GM18517 (cell line): Measurements from ENCODE around the gene SALL2.
A peak's percentile ranks its signal among the peaks of the same experiment; 100 is the strongest.

Source experiments
- ATAC-seq: cut with Tn5 transposase; IDR thresholded peaks from one replicate; pipeline ENCODE4 v1.9.1; 2021; ENCODE audit warnings: mild to moderate bottlenecking, moderate library complexity; ENCODE audit not compliant: unreplicated experiment

SALL2 gene

GRCh38 chr14:21494902-21495762, 31.0 kb downstream of the SALL2 start:
- ATAC-seq: no peak

- ATAC-seq: no peak
Measured at GRCh38 chr14:21486640-21487087, 39.5 kb downstream of the SALL2 start.

GRCh38 chr14:21476925-21477681, 49.0 kb downstream of the SALL2 start, which contains the start of the genes RAB2B and TOX4:
Gene RAB2B (minus strand): TSS chr14:21476959. CDS start chr14:21476872, 87 bp downstream.
Gene TOX4 (plus strand): TSS chr14:21477195. CDS start chr14:21477279, 84 bp downstream.
- ATAC-seq: peak; percentile 97

GRCh38 chr14:21476523-21476924, 49.6 kb downstream of the SALL2 start:
- ATAC-seq: peak; percentile 14

GRCh38 chr14:21475767-21476522, 50.2 kb downstream of the SALL2 start:
- no peak for ATAC-seq
